Vagina (tissue), 2 donors: ENCODE data around the gene AJAP1.

ENCODE experiments used
- POLR2A ChIP-seq, 2 donors: fragments of 450-650 bp; IDR thresholded peaks; one replicate each; pipeline ENCODE4 v1.6.1; 2017; ENCODE audit warnings: antibody characterized with exemption in 2 of 2, mild to moderate bottlenecking in 2 of 2, moderate library complexity in 2 of 2
- TF ChIP-seq, protein P1 (sequence below), 3 experiments: fragments of 450-650 bp in 2 of 3; fragments of 200-600 bp in 1 of 3; sonication (generic) in 1 of 3; IDR thresholded peaks; one replicate each; pipeline ENCODE4 v1.5.1; 2017 to 2019; ENCODE audit warnings: antibody characterized with exemption in 3 of 3, mild to moderate bottlenecking in 2 of 3, moderate library complexity in 2 of 3

DNA sequence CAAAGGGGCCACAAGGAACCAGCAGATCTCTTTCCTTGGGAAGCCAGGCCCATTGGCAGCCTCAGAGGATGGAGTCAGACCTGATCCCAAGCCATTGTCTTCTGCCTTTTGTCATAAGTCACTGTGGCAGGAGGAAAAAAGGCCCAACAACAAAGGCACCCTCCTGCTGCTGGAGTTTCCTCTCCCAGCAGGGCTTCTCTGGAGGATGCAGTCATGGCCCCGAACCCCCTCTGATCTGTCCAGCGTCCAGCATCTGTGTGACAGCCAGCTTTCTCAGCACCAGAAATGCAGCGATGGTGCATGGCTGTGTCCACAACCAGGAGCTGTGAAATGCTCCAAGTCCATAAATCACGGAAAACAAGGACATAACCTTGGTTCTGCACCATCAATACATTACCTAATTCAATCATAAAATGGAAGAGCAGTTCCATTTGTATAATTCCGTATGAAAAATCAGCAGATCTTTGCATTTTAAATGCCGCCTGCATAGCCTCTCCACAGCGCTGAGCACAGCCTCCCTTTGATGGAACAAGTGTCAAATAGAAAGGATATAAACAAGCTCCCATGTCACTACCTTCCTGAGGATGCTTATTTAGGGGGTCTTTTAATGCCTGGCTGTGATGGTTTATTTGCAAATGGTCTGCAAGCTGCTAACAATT lies 30.6 kb downstream of the AJAP1 start:
- no peak for TF ChIP-seq POLR2A (IDR thresholded peaks at IDR 0.05)
- TF ChIP-seq, protein P1, sequence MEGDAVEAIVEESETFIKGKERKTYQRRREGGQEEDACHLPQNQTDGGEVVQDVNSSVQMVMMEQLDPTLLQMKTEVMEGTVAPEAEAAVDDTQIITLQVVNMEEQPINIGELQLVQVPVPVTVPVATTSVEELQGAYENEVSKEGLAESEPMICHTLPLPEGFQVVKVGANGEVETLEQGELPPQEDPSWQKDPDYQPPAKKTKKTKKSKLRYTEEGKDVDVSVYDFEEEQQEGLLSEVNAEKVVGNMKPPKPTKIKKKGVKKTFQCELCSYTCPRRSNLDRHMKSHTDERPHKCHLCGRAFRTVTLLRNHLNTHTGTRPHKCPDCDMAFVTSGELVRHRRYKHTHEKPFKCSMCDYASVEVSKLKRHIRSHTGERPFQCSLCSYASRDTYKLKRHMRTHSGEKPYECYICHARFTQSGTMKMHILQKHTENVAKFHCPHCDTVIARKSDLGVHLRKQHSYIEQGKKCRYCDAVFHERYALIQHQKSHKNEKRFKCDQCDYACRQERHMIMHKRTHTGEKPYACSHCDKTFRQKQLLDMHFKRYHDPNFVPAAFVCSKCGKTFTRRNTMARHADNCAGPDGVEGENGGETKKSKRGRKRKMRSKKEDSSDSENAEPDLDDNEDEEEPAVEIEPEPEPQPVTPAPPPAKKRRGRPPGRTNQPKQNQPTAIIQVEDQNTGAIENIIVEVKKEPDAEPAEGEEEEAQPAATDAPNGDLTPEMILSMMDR (IDR thresholded peaks at IDR 0.05), result no peak
